HG03521 (cell line): ENCODE data around the gene FHOD3.
"Not testable (repeated sequence)": the region's sequence is repeated elsewhere in the genome, so short reads cannot be mapped to it uniquely, and the experiment has no call there.

Experiments used
- ATAC-seq: cut with Tn5 transposase; IDR thresholded peaks from one replicate; pipeline ENCODE4 v1.9.1; 2021; ENCODE audit warnings: mild to moderate bottlenecking, moderate library complexity; ENCODE audit not compliant: unreplicated experiment

FHOD3 gene

GRCh38 chr18:36812678-36813077, 515.2 kb downstream of the FHOD3 start:
- no peak for ATAC-seq

GRCh38 chr18:36813101-36813775, 515.7 kb downstream of the FHOD3 start:
- ATAC-seq = no peak

- no peak for ATAC-seq
These were observed 516.3 kb downstream of the FHOD3 start for GRCh38 chr18:36813824-36814223.

- no peak for ATAC-seq
These were observed 517.5 kb downstream of the FHOD3 start for GRCh38 chr18:36814994-36815393.

- not testable (repeated sequence) for ATAC-seq
These were observed 518.6 kb downstream of the FHOD3 start for GRCh38 chr18:36816096-36816495.

- ATAC-seq = no peak
These were observed 519.5 kb downstream of the FHOD3 start for GRCh38 chr18:36817039-36817438.

- ATAC-seq = no peak
These were observed 521.1 kb downstream of the FHOD3 start for GRCh38 chr18:36818652-36819051.

GRCh38 chr18:36819621-36820020, 522.1 kb downstream of the FHOD3 start:
- ATAC-seq = no peak

GRCh38 chr18:36821681-36822080, 524.2 kb downstream of the FHOD3 start:
- no peak for ATAC-seq

GRCh38 chr18:36825526-36825925, 528.0 kb downstream of the FHOD3 start:
- no peak for ATAC-seq

- ATAC-seq = no peak
These were observed 529.0 kb downstream of the FHOD3 start for GRCh38 chr18:36826556-36826955.

GRCh38 chr18:36828157-36828629, 530.7 kb downstream of the FHOD3 start:
- no peak for ATAC-seq

GRCh38 chr18:36828630-36829361, 531.3 kb downstream of the FHOD3 start, which contains the start of the genes KIAA1328 and TPGS2:
TSS of gene KIAA1328 (plus strand) at chr18:36829127. CDS start at chr18:36829139, 12 bp downstream.
TSS of gene TPGS2 (minus strand) at chr18:36829002. CDS start at chr18:36828767, 235 bp downstream.
- peak; percentile 91 for ATAC-seq
